NT2/D1 (cell line): ENCODE measurements around the gene REPIN1.
A peak's percentile ranks its signal among the peaks of the same experiment; 100 is the strongest.

Experiments
- DNase-seq: peaks from one replicate; pipeline ENCODE4 v3.0.0-alpha.2; 2011; ENCODE audit warnings: low read depth, low spot score
- H3K27me3 ChIP-seq: 2 replicates; pipeline ENCODE4 v1.6.0; 2011; ENCODE audit warnings: mild to moderate bottlenecking; ENCODE audit not compliant: insufficient read length, insufficient read depth
- H3K36me3 ChIP-seq: 2 replicates; pipeline ENCODE4 v1.6.1; 2011; ENCODE audit warnings: mild to moderate bottlenecking, low read length, mixed read lengths; ENCODE audit not compliant: insufficient read depth, insufficient read length
- H3K4me1 ChIP-seq: 2 replicates; pipeline ENCODE4 v1.5.1; 2011; ENCODE audit not compliant: insufficient read depth, insufficient read length
- H3K4me3 ChIP-seq: 2 replicates; pipeline ENCODE4 v1.5.1; 2011; ENCODE audit warnings: low read depth; ENCODE audit not compliant: insufficient read length
- H3K9ac ChIP-seq: 2 replicates; pipeline ENCODE4 v1.6.0; 2011; ENCODE audit warnings: low read depth; ENCODE audit not compliant: insufficient read length
- H3K9me3 ChIP-seq: 2 replicates; pipeline ENCODE4 v1.5.1; 2011; ENCODE audit warnings: mild to moderate bottlenecking, low read length; ENCODE audit not compliant: insufficient read depth
- SUZ12 ChIP-seq: IDR thresholded peaks from 2 replicates; pipeline ENCODE4 v1.6.1; 2011; ENCODE audit not compliant: insufficient read length, insufficient read depth; ENCODE audit errors: extremely low read depth
- YY1 ChIP-seq: IDR thresholded peaks from 2 replicates; pipeline ENCODE4 v1.6.1; 2011; ENCODE audit not compliant: insufficient read length, insufficient read depth
- ZNF274 ChIP-seq: IDR thresholded peaks from 2 replicates; pipeline ENCODE4 v1.6.1; 2011; ENCODE audit warnings: mild to moderate bottlenecking, low read depth, low read length

REPIN1 gene

DNA sequence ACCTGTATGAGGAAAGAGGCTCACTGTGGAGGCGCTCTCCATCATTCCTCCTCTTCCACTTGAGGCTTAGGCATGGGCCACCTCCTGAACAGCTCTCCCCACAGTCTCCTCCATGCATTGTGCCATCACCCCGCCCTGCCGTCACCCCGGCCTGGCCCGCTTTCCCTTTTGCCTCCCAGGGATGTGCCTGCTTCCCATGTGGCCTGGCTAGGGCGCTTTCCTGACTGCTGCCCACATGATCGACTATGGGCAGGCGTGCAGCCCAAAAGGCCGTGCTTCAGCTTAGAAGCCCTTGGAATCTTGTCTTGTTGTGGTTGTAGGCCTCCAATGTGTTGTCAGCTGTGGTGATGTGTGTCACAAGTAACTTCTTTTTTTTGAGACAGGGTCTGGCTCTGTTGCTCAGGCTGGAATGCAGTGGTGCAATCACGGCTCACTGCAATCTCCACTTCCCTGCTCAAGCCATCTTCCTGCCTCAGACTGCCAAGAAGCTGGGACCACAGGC lies 43.5 kb upstream of the REPIN1 start:
- H3K9me3 ChIP-seq = no peaks in the 10 kb centered on the region
- H3K9ac ChIP-seq = no peak overlapping the region
- H3K27me3 ChIP-seq = no peaks in the 10 kb centered on the region
- no peak for DNase-seq
- H3K4me3 ChIP-seq = no peak overlapping the region
- H3K4me1 ChIP-seq = peaks cover 7% of the 10 kb centered on the region
- TF ChIP-seq SUZ12 (no peak), YY1 (no peak), ZNF274 (no peak)
- H3K36me3 ChIP-seq = peaks cover 38% of the 10 kb centered on the region

DNA sequence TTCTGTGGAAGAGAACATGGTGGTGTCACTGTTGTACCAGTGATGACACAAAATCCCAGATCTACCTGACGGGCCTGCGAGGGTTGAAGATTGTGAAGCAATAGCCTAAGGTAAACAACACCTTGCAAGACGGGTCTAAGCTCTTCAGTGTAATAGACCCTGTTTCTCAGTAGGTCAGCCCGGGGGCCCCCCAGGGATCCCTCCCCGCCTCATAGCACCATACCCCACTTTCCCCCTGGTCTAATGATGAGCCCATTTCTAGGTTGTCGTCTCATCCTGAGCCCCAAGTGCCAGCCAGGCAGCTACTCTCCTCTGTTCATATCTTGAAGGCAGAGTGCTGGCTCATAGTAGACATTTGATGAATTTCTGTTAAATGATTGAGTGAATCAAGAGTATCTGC lies 42.7 kb upstream of the REPIN1 start:
- no peaks in the 10 kb centered on the region for H3K9me3 ChIP-seq
- peaks cover 11% of the 10 kb centered on the region for H3K4me1 ChIP-seq
- no peak overlapping the region for H3K9ac ChIP-seq
- H3K27me3 ChIP-seq = no peaks in the 10 kb centered on the region
- no peak overlapping the region for H3K4me3 ChIP-seq
- TF ChIP-seq ZNF274 (no peak), YY1 (no peak), SUZ12 (no peak)
- peaks cover 45% of the 10 kb centered on the region for H3K36me3 ChIP-seq
- DNase-seq = no peak

DNA sequence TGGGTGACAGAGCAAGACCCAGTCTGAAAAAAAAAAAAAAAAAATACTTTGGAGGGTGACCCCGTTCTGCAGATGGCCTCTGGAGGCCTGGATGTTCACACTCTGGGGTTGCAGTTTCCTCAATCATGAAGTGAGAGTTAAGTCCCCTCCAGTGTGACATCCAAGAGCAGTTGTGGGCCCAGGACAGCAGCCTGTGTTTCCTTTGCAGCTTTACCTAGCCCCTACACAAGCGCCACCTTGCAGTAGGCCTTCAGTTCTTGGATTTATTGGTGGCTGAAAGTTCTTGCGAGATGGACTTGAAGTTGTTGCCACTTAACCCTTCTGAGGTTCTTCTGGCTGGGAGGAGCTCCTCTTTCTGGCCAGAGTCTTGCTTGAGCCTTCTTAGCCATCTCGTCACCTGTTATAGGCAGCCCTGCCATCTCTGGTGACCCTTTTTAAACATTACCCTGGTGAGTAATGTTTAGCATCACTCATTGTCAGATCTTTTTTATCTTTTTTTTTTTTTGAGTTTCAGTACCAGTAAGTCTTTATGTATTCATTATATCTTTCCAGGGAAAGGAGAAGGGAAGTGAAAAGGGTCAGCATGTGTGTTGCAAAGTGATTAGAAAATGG lies 41.9 kb upstream of the REPIN1 start:
- no peak overlapping the region for H3K4me3 ChIP-seq
- peaks cover 11% of the 10 kb centered on the region for H3K4me1 ChIP-seq
- no peak overlapping the region for H3K9ac ChIP-seq
- H3K36me3 ChIP-seq = peaks cover 54% of the 10 kb centered on the region
- no peak for TF ChIP-seq YY1
- TF ChIP-seq SUZ12 = no peak
- TF ChIP-seq ZNF274 = no peak
- DNase-seq = no peak
- H3K27me3 ChIP-seq = no peaks in the 10 kb centered on the region
- H3K9me3 ChIP-seq = no peaks in the 10 kb centered on the region

DNA sequence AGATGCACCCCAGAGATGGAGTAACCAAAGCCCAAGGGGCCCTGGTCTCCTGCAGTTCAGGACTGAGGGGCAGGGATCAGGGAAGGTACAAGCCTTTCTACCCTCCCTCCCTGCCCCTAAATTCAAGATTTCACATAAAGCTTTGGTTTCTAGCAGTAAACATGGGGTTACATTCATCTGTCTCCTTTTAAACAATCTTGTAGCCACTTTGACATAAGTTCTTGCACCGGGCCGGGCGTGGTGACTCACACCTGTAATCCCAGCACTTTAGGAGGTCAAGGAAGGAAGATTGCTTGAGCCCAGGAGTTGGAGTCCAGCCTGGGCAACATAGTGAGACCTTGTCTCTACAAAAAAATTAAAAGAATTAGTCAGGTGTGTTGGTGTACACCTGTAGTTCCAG lies 41.3 kb upstream of the REPIN1 start:
- Histone ChIP-seq H3K9me3 (no peaks in the 10 kb centered on the region), H3K4me1 (peaks cover 11% of the 10 kb centered on the region), H3K4me3 (no peak overlapping the region), H3K27me3 (no peaks in the 10 kb centered on the region), H3K9ac (no peak overlapping the region), H3K36me3 (peaks cover 56% of the 10 kb centered on the region)
- TF ChIP-seq SUZ12 = no peak
- TF ChIP-seq YY1 = no peak
- TF ChIP-seq ZNF274 = no peak
- no peak for DNase-seq

DNA sequence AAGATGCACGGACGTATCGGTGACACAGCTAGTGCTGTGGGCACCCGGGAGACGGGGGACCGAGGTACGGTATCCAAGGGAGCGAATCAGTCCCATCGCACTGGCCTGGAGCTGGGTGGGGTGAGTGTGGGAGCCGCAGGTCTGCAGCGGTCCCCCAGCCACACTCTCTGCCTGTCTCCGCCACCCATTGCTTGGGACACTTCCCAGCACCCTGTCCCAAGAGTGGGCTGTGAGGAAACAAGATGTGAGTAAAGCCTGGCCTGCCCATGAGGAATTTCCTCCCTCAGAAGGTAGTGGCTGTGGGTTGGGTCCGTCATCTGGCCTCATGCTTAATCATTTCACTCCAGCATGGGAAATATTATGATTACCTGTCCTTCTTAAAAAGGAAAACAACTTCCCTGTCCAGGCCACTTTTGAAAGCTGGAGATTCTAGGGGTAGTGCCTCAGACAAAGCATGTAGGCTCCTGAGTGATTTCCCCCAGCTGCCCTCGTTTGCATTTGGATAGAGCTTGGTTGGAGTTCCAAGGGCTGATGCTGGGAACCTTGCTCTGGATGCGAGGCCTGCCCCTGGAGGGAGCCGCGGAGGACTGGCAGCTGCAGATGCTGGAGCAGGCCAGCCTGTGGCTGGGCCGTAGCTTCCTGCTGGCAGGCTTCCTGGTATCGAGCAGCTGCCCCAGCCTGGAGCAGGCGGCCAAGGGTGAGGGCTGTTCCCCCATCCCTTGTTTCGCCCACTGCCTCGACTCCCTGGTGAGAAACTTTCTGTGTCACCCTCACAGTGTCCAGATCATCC lies 39.1 kb upstream of the REPIN1 start:
- Histone ChIP-seq H3K9me3 (no peaks in the 10 kb centered on the region), H3K36me3 (peaks cover 69% of the 10 kb centered on the region), H3K4me1 (peaks cover 26% of the 10 kb centered on the region), H3K27me3 (no peaks in the 10 kb centered on the region), H3K4me3 (no peak overlapping the region), H3K9ac (peak overlapping the region; percentile 42)
- TF ChIP-seq ZNF274 (no peak), YY1 (no peak), SUZ12 (no peak)
- peak; percentile 90 for DNase-seq

DNA sequence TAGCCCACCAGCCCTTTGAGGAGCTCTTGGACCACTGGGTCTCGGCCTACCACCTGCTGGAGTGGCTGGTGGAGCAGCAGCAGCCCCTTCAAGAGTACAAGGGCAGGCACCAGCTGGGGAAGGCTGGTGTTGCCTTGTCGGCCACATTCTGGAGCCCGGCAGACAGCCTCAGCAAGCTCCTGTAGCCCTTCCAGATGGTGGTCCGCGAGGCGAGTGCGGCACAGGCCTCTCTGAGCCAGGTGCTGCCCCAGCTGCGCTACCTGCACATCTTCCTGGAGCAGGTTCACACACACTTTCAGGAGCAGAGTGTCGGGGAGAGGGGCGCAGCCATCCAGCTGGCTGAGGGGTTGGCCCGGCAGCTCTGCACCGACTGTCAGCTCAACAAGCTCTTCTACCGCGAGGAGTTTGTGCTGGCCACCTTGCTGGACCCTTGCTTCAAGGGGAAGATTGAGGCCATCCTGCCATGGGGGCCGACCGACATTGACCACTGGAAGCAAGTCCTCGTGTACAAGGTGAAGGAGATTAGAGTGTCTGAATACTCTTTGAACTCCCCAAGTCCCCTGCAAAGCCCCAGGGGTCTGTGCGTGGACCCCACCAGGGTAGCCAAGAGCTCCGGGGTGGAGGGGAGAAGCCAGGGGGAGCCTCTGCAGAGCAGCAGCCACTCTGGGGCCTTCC lies 38.3 kb upstream of the REPIN1 start:
- H3K36me3 ChIP-seq = peaks cover 63% of the 10 kb centered on the region
- no peak overlapping the region for H3K9ac ChIP-seq

More for the DNA sequence above, 38.3 kb upstream of the REPIN1 start:
- DNase-seq = no peak
- no peak overlapping the region for H3K4me3 ChIP-seq
- peaks cover 23% of the 10 kb centered on the region for H3K4me1 ChIP-seq
- TF ChIP-seq YY1 = no peak
- no peak for TF ChIP-seq ZNF274
- no peak for TF ChIP-seq SUZ12
- no peaks in the 10 kb centered on the region for H3K9me3 ChIP-seq
- no peaks in the 10 kb centered on the region for H3K27me3 ChIP-seq
